ENCODE results near the gene DUSP21. TPM values are rescaled to one million over a fixed set of nuclear protein-coding genes. Genes with fewer than 3 reads are reported as not detected.

DUSP21 gene
- total RNA-seq, 1 experiment from 2014 or later = not detected

- Histone ChIP-seq H3K9me3 (ENCODE audit: control insufficient read depth in 1 of 2, insufficient read depth in 1 of 2, low read depth in 1 of 2, low read length in 2 of 2) (no peaks in the 10 kb centered on the region), H3K9ac (ENCODE audit: low read length) (no peak overlapping the region), H3K9me2 (ENCODE audit: insufficient read depth) (no peaks in the 10 kb centered on the region), H3K4me3 (replicated peaks in 1 of 2; ENCODE audit: low read depth in 1 of 2, low read length in 2 of 2) (no peak overlapping the region), H3K36me3 (ENCODE audit: control insufficient read depth in 1 of 2, insufficient read depth in 2 of 2, low read length in 2 of 2) (no peaks in the 10 kb centered on the region), H4K20me1 (ENCODE audit: insufficient read depth) (no peaks in the 10 kb centered on the region), H3K4me1 (ENCODE audit: control insufficient read depth in 1 of 2, insufficient read depth in 2 of 2, low read length in 2 of 2) (peaks cover 0 to 5% of the 10 kb centered on the region in 2 experiments; a peak in 2 of 4 replicates), H2AFZ (ENCODE audit: low read depth, low read length, poor library complexity, severe bottlenecking) (no peak overlapping the region), H3K4me2 (ENCODE audit: low read length) (no peak overlapping the region), H3K79me2 (ENCODE audit: insufficient read depth, low read length) (no peaks in the 10 kb centered on the region), H3K27me3 (ENCODE audit: insufficient read depth, low read length) (no peaks in the 10 kb centered on the region), H3K27ac (ENCODE audit: low read depth, low read length) (no peak overlapping the region)
- BruUV-seq (replicated peaks) = no TSS peak
- intact Hi-C loops (cut with micrococcal nuclease) = no loop called here
- DNase-seq (ENCODE audit: low read depth, low spot score) (no peak), ATAC-seq (no peak)
- CTCF ChIA-PET = no interaction called here
- POLR2A ChIA-PET = no interaction called here
- RAD21 ChIA-PET (ENCODE audit: low non-redundant PET in 1 of 2, low total read pairs in 2 of 2, uncharacterized antibody in 2 of 2, unreplicated experiment in 2 of 2) = no interaction called here
- TF ChIP-seq ZFX (IDR thresholded peaks at IDR 0.05) (no peak), SP1 (IDR thresholded peaks at IDR 0.05; ENCODE audit: low read depth) (no peak), MAX (IDR thresholded peaks at IDR 0.05) (no peak)
These were observed 14.0 kb upstream of the DUSP21 start for GRCh38 chrX:44829832-44830231.

- no peaks in the 10 kb centered on the region for H3K4me1 ChIP-seq (ENCODE audit: control insufficient read depth in 1 of 2, insufficient read depth in 2 of 2, low read length in 2 of 2)
- H3K79me2 ChIP-seq (ENCODE audit: insufficient read depth, low read length) = no peaks in the 10 kb centered on the region
- H3K4me2 ChIP-seq (ENCODE audit: low read length) = no peak overlapping the region
- POLR2A ChIA-PET = no interaction called here
- H3K27me3 ChIP-seq (ENCODE audit: insufficient read depth, low read length) = no peaks in the 10 kb centered on the region
- no peak for ATAC-seq
- no TSS peak for BruUV-seq (replicated peaks)
- H3K9ac ChIP-seq (ENCODE audit: low read length) = no peak overlapping the region
- no peaks in the 10 kb centered on the region for H3K9me2 ChIP-seq (ENCODE audit: insufficient read depth)
- CTCF ChIA-PET = no interaction called here
- no peak for DNase-seq (ENCODE audit: low read depth, low spot score)
- intact Hi-C loops (cut with micrococcal nuclease) = no loop called here
- no peaks in the 10 kb centered on the region for H3K9me3 ChIP-seq (ENCODE audit: control insufficient read depth in 1 of 2, insufficient read depth in 1 of 2, low read depth in 1 of 2, low read length in 2 of 2)
- no peaks in the 10 kb centered on the region for H4K20me1 ChIP-seq (ENCODE audit: insufficient read depth)
- H3K27ac ChIP-seq (ENCODE audit: low read depth, low read length) = no peak overlapping the region
- no peak for TF ChIP-seq POLR2AphosphoS5 (IDR thresholded peaks at IDR 0.05; ENCODE audit: low read depth, low read length)
- no peak for TF ChIP-seq POLR2A (IDR thresholded peaks at IDR 0.05; ENCODE audit: borderline replicate concordance, extremely low read depth, insufficient read depth, insufficient read length)
- TF ChIP-seq ZBTB33 (IDR thresholded peaks at IDR 0.05; ENCODE audit: extremely low read depth, insufficient replicate concordance, low read length) = no peak
- no peak for TF ChIP-seq ELF1 (IDR thresholded peaks at IDR 0.05; ENCODE audit: borderline replicate concordance, low read depth)
- no peak for TF ChIP-seq ZNF274 (IDR thresholded peaks at IDR 0.05; ENCODE audit: low read depth, low read length)
- TF ChIP-seq SIN3A (IDR thresholded peaks at IDR 0.05; ENCODE audit: low read depth) = no peak
- no peak for TF ChIP-seq CTCF (IDR thresholded peaks at IDR 0.05 in 2 of 3, conservative IDR thresholded peaks at IDR 0.05 in 1 of 3; ENCODE audit: borderline replicate concordance in 1 of 3, insufficient read depth in 1 of 3, low read depth in 2 of 3, low read length in 2 of 3)
- no peak for TF ChIP-seq TCF7L2 (IDR thresholded peaks at IDR 0.05; ENCODE audit: borderline replicate concordance, extremely low read depth, insufficient read depth, insufficient read length)
- RAD21 ChIA-PET (ENCODE audit: low non-redundant PET in 1 of 2, low total read pairs in 2 of 2, uncharacterized antibody in 2 of 2, unreplicated experiment in 2 of 2) = no interaction called here
- H3K36me3 ChIP-seq (ENCODE audit: control insufficient read depth in 1 of 2, insufficient read depth in 2 of 2, low read length in 2 of 2) = no peaks in the 10 kb centered on the region
- H3K4me3 ChIP-seq (replicated peaks in 1 of 2; ENCODE audit: low read depth in 1 of 2, low read length in 2 of 2) = no peak overlapping the region
- no peak overlapping the region for H2AFZ ChIP-seq (ENCODE audit: low read depth, low read length, poor library complexity, severe bottlenecking)
These were observed 1.1 kb upstream of the DUSP21 start for GRCh38 chrX:44842550-44843317.

All from HCT116 (cell line).